Measurements from ENCODE around the gene ENPP6.
"Not testable (repeated sequence)": the region's sequence is repeated elsewhere in the genome, so short reads cannot be mapped to it uniquely, and the experiment has no call there.

Gene ENPP6

DNA sequence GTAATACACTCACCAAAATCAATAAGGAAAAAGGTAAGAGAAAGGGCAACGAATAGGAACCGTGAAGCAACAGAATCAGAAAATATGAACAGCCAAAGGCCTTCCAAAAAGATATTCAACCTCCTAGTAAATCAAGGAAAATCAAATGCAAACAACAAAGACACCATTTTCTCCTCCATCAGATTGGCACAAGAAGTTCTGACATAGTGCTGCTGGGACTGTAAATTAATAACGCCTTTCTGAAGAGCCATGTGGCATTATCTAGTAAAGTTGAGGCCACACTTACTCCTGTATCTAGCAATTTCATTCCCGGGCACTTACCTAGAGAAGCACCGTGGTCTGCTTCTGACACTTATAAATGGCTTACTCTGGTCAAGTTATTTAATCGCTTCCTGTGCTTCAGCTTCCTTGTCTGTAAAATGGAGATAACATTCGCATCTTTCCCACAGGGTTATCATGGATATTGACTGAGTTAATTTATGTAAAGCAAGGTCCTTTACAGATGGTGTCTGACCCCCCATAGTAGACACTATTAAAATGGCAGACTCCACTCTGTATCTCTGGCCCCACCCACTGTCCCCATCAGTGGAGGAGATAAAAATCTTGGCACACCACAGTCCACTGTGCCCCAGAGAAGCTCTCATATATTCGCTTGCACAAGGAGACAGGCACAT lies 20.5 kb upstream of the ENPP6 start:
- in situ Hi-C loops (cut with HindIII; ENCODE audit: low pct_ligation_motif_present, low pct_unique_long_range_greater_than_20kb, low sequenced_read_pairs) = no loop called here

DNA sequence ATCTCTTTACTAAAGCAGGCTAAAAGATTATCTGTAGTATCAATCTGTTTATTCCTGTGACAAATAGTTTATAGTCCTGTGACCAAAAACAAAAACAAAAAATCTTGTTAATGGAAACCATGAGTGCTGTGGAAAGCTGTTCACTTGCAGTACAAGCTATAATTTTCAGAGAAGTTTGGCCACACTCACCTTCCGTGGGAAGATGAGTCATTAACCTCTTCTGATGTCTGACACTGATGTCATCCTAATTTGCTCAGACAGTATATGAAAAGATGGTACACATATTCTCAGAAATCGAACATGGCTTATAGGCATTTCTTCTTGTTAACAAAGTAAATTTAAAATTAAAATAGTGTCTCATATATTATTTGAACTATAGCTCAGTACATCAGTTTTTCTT lies 19.9 kb upstream of the ENPP6 start:
- in situ Hi-C loops (cut with HindIII; ENCODE audit: low pct_ligation_motif_present, low pct_unique_long_range_greater_than_20kb, low sequenced_read_pairs) = no loop called here
- no peak for DNase-seq

More for the DNA sequence above, 20.5 kb upstream of the ENPP6 start:
- no peak for DNase-seq

GRCh38 chr4:184235526-184235925 lies 17.9 kb upstream of the ENPP6 start:
- DNase-seq = no peak
- in situ Hi-C loops (cut with HindIII; ENCODE audit: low pct_ligation_motif_present, low pct_unique_long_range_greater_than_20kb, low sequenced_read_pairs) = no loop called here

- no peak for DNase-seq
- in situ Hi-C loops (cut with HindIII; ENCODE audit: low pct_ligation_motif_present, low pct_unique_long_range_greater_than_20kb, low sequenced_read_pairs) = no loop called here
Measured at GRCh38 chr4:184234155-184234554, 16.5 kb upstream of the ENPP6 start.

DNA sequence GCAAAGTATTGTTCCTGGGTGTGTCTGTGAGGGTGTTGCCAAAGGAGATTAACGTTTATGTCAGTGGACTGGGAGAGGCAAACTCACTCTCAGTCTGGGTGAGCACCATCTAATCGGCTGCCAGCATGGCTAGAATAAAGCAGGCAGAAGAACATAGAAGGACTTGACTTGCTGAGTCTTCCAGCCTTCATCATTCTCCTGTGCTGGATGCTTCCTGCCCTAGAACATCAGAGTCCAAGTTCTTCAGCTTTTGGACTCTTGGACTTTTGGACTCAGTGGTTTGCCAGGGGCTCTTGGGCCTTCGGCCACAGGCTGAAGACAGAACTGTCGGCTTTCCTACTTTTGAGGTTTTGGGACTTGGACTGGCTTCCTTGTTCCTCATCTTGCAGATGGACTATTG lies 15.3 kb upstream of the ENPP6 start:
- DNase-seq = no peak
- in situ Hi-C loops (cut with HindIII; ENCODE audit: low pct_ligation_motif_present, low pct_unique_long_range_greater_than_20kb, low sequenced_read_pairs) = no loop called here

DNA sequence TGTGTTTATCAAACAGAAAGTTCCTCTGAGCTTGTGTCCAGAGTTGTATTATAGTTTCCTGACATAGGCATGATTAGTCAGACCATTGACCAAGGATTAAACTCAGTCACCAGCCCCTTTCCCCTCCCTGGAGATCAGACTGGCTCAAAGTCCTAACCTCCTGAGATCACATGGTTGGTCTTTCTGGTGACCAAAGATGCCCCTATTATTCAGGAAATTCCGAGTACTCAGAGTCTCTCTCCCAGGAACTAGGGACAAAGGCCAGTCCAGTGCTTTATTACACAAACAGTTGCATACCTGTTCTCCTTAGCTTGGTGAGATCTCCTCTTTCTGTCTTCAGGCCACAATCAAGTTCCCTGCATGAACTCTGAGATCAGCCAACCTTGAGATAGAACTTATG lies 14.5 kb upstream of the ENPP6 start:
- no peak for DNase-seq
- in situ Hi-C loops (cut with HindIII; ENCODE audit: low pct_ligation_motif_present, low pct_unique_long_range_greater_than_20kb, low sequenced_read_pairs) = no loop called here

DNA sequence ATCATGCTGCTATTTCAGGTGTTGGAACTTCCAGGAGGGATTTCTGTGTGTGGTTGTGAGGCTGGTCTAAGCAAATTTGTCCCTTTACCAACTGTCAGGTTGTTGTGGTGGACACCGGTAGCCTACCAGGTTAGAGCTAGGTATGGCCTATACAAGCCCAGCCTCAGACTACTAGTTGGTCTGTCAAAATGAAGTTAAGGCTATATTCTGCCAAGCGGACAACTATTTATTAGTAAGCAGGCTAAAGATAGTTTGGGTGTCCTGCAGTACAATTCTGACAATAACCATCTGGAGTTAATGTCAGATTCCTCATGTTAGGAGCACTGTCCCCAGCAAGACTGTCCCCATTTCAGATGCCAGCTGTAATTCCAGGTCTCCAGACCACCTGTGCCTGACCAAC lies 13.9 kb upstream of the ENPP6 start:
- in situ Hi-C loops (cut with HindIII; ENCODE audit: low pct_ligation_motif_present, low pct_unique_long_range_greater_than_20kb, low sequenced_read_pairs) = no loop called here
- no peak for DNase-seq

DNA sequence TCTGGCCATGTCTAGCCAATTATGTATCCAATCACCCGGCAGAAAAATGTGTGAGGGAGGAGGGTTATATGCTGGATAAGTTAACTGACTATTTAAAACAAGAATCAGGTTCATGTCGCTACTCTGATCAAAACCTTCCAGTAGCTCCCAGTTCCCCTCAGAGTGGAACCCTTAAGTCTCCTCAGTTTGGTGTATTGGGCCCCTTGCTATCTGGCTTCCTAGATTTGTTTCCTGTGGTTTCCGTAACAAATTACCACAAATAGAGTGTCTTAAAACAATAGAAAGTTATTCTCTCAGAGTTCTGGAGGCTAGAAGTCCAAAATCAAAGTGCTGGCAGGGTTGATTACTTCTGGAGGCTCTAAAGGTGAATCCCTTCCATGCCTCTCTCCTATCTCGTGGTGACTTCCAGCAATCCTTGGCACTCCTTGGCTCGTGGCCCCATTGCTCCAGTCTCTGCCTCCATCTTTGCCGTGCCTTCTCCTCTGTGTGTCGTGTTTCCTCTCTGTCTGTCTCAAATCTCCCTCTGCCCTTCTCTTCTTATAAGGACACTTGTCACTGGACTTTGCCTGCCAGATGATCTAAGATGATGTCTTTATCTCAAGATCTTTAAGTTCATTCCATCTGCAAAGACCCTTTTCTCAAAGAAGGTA lies 10.5 kb upstream of the ENPP6 start:
- in situ Hi-C loops (cut with HindIII; ENCODE audit: low pct_ligation_motif_present, low pct_unique_long_range_greater_than_20kb, low sequenced_read_pairs) = no loop called here
- no peak for DNase-seq

DNA sequence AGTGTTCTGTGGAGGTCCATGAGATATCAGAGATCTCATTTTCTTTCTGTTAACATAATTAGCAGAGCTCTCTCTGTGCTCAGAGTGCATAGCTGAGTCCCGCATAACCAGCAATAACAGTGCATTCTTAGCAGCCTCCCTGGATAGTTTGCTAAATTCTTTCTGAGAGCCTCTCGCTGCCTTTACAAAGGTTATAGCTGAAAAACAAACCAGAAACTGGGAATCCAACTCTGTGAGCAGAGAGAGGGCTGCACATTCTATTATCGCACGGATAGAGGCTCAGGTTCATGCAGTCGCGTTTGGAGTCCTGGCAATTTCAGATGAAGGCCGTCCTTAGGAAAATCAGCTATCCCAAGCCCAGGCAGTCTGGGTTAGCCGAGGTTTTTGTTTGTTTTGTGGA lies 1.2 kb downstream of the ENPP6 start:
- in situ Hi-C loops (cut with HindIII; ENCODE audit: low pct_ligation_motif_present, low pct_unique_long_range_greater_than_20kb, low sequenced_read_pairs) = no loop called here
- DNase-seq = no peak

DNA sequence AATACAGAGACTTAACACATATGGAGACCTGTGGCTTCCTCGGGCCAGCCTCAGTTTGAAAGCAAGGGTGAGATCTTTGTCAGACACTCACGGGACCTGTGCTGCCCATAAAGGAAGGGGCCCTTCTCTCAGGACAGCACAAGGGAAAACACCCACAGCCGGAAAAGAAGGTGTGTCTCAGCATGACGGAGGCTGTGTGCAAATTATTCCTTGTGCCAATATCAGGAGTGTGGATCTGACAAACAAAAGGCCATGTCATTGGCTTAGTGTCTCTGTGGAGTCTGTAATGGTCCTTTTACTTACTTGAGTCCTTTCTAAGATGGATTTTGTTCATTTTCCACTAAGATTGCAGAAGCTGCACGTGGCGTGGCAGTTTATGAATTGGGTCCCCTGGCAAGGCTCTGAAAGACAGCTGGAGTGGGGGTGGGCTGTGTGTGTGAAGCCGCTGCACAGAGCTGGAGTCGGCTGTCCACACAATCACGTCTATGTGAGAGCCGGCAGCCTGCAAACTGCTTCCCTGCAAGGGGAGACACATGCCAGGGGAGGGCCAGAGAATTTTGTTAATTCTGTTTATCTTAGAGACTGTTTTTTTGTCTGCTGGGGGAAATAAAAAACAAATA lies 1.9 kb downstream of the ENPP6 start:
- DNase-seq = no peak
- in situ Hi-C loops (cut with HindIII; ENCODE audit: low pct_ligation_motif_present, low pct_unique_long_range_greater_than_20kb, low sequenced_read_pairs) = no loop called here

GRCh38 chr4:184214931-184215330 lies 2.7 kb downstream of the ENPP6 start:
- DNase-seq = no peak
- in situ Hi-C loops (cut with HindIII; ENCODE audit: low pct_ligation_motif_present, low pct_unique_long_range_greater_than_20kb, low sequenced_read_pairs) = no loop called here

DNA sequence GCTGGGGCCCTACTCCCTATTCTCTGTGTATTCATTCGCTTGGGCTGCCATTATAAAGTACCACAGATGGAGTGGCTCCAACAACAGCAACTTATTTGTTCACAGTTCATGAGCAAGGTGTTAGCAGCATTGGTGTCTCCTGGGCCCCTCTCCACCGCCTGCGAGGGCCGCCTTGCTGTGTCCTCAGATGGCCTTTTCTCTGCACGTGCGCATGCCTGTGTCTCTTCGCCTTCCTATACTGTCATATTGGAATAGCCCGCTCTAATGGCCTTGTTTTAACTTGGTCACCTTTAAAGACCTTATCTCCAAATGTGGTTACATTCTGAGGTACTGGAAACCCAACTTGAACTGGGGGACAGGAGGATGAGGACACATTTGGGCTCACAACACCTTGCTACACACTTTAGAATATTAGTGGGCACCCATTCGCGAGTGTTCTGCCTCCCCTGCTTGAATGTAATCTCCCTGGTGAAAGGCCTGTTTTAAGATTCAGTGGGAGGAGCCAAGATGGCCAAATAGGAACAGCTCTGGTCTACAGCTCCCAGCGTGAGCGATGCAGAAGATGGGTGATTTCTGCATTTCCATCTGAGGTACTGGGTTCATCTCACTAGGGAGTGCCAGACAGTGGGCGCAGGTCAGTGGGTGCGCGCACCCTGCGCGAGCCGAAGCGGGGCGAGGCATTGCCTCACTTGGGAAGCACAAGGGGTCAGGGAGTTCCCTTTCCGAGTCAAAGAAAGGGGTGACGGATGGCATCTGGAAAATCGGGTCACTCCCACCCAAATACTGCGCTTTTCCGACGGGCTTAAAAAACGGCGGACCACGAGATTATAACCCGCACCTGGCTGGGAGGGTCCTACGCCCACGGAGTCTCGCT lies 9.7 kb downstream of the ENPP6 start:
- DNase-seq; in situ Hi-C loops (cut with HindIII; ENCODE audit: low pct_ligation_motif_present, low pct_unique_long_range_greater_than_20kb, low sequenced_read_pairs): not testable (repeated sequence)

GRCh38 chr4:184205243-184205642 lies 12.4 kb downstream of the ENPP6 start:
- in situ Hi-C loops (cut with HindIII; ENCODE audit: low pct_ligation_motif_present, low pct_unique_long_range_greater_than_20kb, low sequenced_read_pairs) = no loop called here
- no peak for DNase-seq

DNA sequence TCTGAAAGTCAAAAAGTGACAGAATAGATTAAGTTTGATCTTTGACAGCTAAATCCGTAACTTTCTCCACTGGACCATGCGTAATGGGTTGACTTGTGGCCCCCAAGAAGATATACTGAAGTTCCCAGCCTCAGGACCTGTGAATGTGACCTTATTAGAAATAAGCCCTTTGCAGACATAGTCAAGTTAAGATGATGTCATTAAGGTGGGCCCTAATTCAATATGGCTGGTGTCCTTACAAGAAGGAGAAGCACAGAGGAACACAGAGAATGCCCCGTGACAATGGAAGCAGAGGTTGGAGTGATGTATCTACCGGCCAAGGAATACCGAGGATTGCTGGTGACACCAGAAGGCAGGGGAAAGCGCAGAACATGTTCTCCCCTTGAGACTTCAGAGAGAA lies 14.4 kb downstream of the ENPP6 start:
- in situ Hi-C loops (cut with HindIII; ENCODE audit: low pct_ligation_motif_present, low pct_unique_long_range_greater_than_20kb, low sequenced_read_pairs) = no loop called here
- no peak for DNase-seq

DNA sequence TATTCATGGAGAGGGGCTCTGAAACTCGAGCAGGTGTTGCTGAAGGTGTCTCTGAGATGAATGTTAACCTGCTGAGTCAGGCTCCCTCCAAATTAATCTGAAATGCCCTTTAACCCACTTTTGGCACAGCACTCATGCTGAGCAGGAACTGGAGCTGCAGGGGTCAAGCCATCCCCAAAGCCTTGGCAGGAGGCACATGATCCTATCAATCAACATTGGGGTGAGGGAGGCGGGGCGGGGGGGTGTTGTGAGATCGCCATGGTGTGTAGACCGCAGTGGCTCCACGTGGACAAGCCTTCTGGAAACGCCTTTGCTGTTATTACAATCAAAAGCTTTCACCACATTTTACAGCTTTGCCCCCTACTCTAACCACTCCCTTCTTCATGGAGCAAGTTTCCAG lies 16.5 kb downstream of the ENPP6 start:
- in situ Hi-C loops (cut with HindIII; ENCODE audit: low pct_ligation_motif_present, low pct_unique_long_range_greater_than_20kb, low sequenced_read_pairs) = no loop called here
- DNase-seq = no peak

- in situ Hi-C loops (cut with HindIII; ENCODE audit: low pct_ligation_motif_present, low pct_unique_long_range_greater_than_20kb, low sequenced_read_pairs) = no loop called here
- no peak for DNase-seq
Measured at GRCh38 chr4:184200296-184200695, 17.4 kb downstream of the ENPP6 start.

- in situ Hi-C loops (cut with HindIII; ENCODE audit: low pct_ligation_motif_present, low pct_unique_long_range_greater_than_20kb, low sequenced_read_pairs) = no loop called here
- DNase-seq = no peak
Measured at GRCh38 chr4:184199780-184200179, 17.9 kb downstream of the ENPP6 start.

- in situ Hi-C loops (cut with HindIII; ENCODE audit: low pct_ligation_motif_present, low pct_unique_long_range_greater_than_20kb, low sequenced_read_pairs) = no loop called here
- DNase-seq = no peak
Measured at GRCh38 chr4:184198190-184198589, 19.5 kb downstream of the ENPP6 start.

- no peak for DNase-seq
- in situ Hi-C loops (cut with HindIII; ENCODE audit: low pct_ligation_motif_present, low pct_unique_long_range_greater_than_20kb, low sequenced_read_pairs) = no loop called here
Measured at GRCh38 chr4:184197536-184198082, 20.1 kb downstream of the ENPP6 start.

All from ACHN (cell line).